Measurements from ENCODE around the gene EN2. TPM values are rescaled to one million over a fixed set of nuclear protein-coding genes. Genes with fewer than 3 reads are reported as not detected.

EN2 gene
- total RNA-seq, 1 experiment from 2014 or later: 0.07 TPM

GRCh38 chr7:155435110-155435509, 22.8 kb upstream of the EN2 start:
- no peak overlapping the region for H3T11ph ChIP-seq (ENCODE audit: low read length)
- Mint-ChIP-seq H3K4me1 (peaks cover 3 to 10% of the 10 kb centered on the region in 2 experiments; a peak in 3 of 4 replicates), H3K27ac (no peak overlapping the region), H3K36me3 (ENCODE audit: insufficient read depth in 1 of 3, low read depth in 3 of 3) (peaks cover 0 to 2% (median 0%) of the 10 kb centered on the region in 3 experiments; a peak in 1 of 7 replicates), H3K9me3 (peaks cover 3 to 8% of the 10 kb centered on the region in 2 experiments; a peak in 3 of 5 replicates), H3K27me3 (ENCODE audit: low read depth) (peaks cover 97% of the 10 kb centered on the region), H3K4me3 (no peak overlapping the region)
- no peak for TF ChIP-seq CTCF (conservative IDR thresholded peaks at IDR 0.05)
- H3K9ac ChIP-seq (ENCODE audit: extremely low read depth, insufficient read length, low read length): no peak overlapping the region
- no peak overlapping the region for H3K56ac ChIP-seq (ENCODE audit: insufficient read length, low read depth, low read length)
- no peak overlapping the region for H3K4ac ChIP-seq (ENCODE audit: low read depth, low read length)
- no peak overlapping the region for H2BK15ac ChIP-seq (ENCODE audit: low read depth, low read length)
- no peak overlapping the region for H2AFZ ChIP-seq (ENCODE audit: low read length)
- no peaks in the 10 kb centered on the region for H3K4me1 ChIP-seq (ENCODE audit: insufficient read depth, low read length)
- H4K91ac ChIP-seq (ENCODE audit: insufficient read length, low read depth, low read length): no peak overlapping the region
- no peak for DNase-seq
- H3K23ac ChIP-seq (ENCODE audit: insufficient read length, low read depth, low read length): no peak overlapping the region
- H3K9me3 ChIP-seq (ENCODE audit: control insufficient read depth, low read depth, low read length): no peaks in the 10 kb centered on the region
- H3K18ac ChIP-seq (ENCODE audit: insufficient read length, low read depth, low read length): no peak overlapping the region
- no peaks in the 10 kb centered on the region for H4K20me1 ChIP-seq (ENCODE audit: control insufficient read depth, insufficient read depth, insufficient read length)
- H3K79me1 ChIP-seq (ENCODE audit: insufficient read depth, low read depth, low read length, poor library complexity, severe bottlenecking): no peaks in the 10 kb centered on the region
- no peaks in the 10 kb centered on the region; the same call in 1 of the 2 replicates for H3K27me3 ChIP-seq (ENCODE audit: insufficient read depth, low read length)
- H3K27ac ChIP-seq (ENCODE audit: insufficient read length, low read depth, low read length): no peak overlapping the region
- no peak overlapping the region for H4K5ac ChIP-seq (ENCODE audit: insufficient read length, low read depth, low read length)
- WGBS (ENCODE audit: extremely low coverage, insufficient read length, low lambda C conversion rate): no CpG with 5 or more reads among the region's 3 CpGs
- no peak overlapping the region for H2AK5ac ChIP-seq (ENCODE audit: insufficient read length, low read length)
- H4K8ac ChIP-seq (replicated peaks; ENCODE audit: insufficient read length, low read depth, low read length): no peak overlapping the region
- no peak overlapping the region for H2BK12ac ChIP-seq (ENCODE audit: insufficient read length, low read depth, low read length)
- H3K14ac ChIP-seq (ENCODE audit: insufficient read depth, low read length): no peak overlapping the region
- no peaks in the 10 kb centered on the region for H3K23me2 ChIP-seq (ENCODE audit: insufficient read length, low read depth, low read length, poor library complexity, severe bottlenecking)
- no peak overlapping the region for H2BK20ac ChIP-seq (ENCODE audit: low read depth, low read length, poor library complexity, severe bottlenecking)
- H2BK5ac ChIP-seq (ENCODE audit: insufficient read length, low read length): no peak overlapping the region
- H2BK120ac ChIP-seq (ENCODE audit: low read depth, low read length, poor library complexity, severe bottlenecking): no peak overlapping the region
- no peaks in the 10 kb centered on the region for H3K79me2 ChIP-seq (ENCODE audit: insufficient read depth, low read length)
- H3K4me2 ChIP-seq (ENCODE audit: insufficient read depth, insufficient read length, low read length): no peak overlapping the region
